Stimulated activated CD4-positive, alpha-beta T cell treated with anti-CD3 and anti-CD28 coated beads, Interleukin-12 subunit alpha, Interleukin-12 subunit beta, amount 100 ng/mL, for 4 hours (primary cell): ENCODE data around the gene HOXA2.

Experiments
- DNase-seq: peaks from one replicate; pipeline ENCODE4 v3.0.0-alpha.2; 2020

The HOXA2 gene

DNA sequence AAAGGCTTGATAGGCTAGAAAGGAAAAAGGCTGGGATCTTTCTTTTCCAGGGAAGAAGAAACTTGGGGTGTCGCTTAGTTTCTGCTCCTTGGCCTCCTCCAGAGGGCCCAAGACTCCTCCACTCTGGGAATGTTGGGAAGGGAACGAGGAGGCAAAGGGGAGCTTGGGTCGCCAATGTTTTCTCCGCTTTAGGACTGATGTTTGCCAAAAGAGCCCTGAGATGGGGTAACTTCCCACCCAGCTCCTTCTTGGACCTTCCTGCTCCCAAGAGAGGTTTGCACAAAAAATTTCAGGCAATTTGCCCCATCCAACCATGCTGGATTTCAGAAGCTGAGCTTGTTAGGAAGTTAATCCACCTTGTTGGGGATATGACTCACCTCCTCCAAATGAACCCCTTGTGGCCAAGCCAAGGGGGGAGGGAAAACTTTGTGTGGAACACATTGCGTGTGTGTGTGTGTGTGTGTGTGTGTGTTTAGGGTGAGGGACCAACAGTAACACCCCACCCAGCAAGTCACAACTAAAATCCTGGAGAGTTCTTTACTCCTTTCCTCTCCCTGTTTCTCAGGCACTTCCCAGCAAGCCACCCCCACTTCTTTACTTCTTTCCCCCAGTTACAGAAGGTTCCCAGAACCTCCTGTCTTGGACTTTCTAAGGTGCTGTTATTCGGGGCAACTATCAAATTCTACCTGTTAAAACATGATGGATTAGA lies 8.7 kb upstream of the HOXA2 start:
- no peak for DNase-seq

- DNase-seq: no peak
Observed at GRCh38 chr7:27110186-27111031, 7.9 kb upstream of the HOXA2 start.

DNA sequence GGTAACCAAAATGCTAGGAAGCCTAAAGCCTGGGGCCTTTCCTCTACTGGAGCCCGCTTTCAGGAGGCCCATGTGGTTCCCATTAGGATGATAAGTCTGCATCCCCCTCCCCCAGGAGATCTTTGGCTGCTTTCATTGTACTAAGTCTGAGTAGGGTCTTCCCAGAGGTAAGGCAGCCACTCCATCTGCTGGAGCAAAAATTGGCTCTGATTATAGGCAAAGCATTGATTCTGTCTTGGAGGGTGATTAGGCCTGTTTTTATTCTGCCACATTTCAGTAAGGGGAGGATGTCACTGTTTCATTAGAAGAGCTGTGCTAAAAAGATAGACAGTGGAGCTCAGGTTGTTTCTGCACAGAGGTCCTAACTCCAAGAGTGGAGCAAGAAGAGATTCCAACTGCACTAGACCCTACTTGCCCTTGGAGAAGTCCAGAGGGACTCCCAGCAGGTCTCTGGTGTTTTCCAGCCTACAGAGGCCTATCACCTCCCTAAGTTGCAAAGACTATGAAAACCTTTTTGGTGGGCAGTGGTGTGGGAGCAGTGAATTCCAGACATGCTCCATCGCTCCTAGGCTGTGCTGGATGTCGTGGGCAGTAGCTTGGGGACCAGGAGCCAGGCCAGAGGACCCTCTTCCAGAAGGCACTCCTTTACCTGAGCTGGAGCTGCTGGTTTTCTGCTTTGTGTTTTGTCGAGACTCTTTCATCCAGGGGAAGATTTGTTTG lies 7.1 kb upstream of the HOXA2 start:
- DNase-seq: no peak

- no peak for DNase-seq
Observed at GRCh38 chr7:27108390-27109127, 6.1 kb upstream of the HOXA2 start.

GRCh38 chr7:27107391-27108381 lies 5.2 kb upstream of the HOXA2 start:
- DNase-seq: no peak

DNA sequence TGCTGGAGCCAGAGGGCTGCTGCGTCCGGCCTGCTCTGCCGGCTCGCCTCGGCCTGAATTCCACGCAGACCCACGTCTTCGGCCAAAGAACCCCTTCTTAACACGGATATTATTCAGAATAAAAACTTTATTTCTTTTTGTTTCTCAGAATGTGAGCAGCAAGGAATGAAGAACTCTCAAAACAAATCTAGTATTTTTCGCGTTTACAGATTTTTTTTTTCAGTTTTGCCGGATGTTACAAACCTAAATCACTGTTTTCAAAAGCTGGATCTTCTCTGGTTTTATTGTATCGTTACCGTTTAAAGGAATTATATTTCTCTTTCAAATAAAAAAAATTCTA lies 4.4 kb upstream of the HOXA2 start:
- no peak for DNase-seq

DNA sequence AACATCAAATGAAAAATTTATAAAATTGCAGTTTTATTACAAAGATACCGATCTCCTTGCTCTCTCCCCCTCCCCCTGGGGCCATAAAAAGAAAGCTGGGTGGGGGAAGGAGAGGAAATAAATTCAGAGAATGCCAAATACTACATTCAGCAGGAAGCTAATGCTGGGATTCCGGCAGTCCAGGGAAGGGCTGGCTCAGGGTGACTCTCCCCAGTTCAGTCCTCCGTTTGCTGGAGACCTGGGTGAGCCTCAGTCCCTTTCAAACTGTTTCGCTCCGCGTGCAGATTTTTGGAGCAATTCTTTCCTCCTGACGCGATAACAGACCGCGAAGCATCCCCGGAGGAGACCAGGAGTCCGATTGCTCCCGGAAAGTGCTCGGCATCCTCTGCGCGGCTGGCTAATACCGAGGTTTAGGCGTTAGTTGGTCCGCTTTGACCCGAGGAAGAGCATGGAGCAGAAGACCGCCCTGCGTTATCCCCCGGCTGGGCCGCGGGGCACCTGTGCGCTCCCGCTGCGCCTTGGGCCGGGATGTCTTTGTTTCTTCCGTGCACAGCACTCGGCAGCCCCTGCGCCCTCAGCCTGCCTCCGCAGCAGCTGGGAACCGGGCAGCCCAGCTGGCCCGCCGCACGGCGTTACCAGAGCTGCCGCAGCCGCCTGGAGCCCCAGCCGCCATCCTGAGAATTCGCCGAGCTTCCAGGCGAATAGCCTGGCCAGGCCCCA lies 3.9 kb upstream of the HOXA2 start:
- DNase-seq: no peak

GRCh38 chr7:27105301-27106031 lies 3.0 kb upstream of the HOXA2 start:
- DNase-seq: no peak

GRCh38 chr7:27104341-27105058 lies 2.0 kb upstream of the HOXA2 start:
- DNase-seq: no peak

DNA sequence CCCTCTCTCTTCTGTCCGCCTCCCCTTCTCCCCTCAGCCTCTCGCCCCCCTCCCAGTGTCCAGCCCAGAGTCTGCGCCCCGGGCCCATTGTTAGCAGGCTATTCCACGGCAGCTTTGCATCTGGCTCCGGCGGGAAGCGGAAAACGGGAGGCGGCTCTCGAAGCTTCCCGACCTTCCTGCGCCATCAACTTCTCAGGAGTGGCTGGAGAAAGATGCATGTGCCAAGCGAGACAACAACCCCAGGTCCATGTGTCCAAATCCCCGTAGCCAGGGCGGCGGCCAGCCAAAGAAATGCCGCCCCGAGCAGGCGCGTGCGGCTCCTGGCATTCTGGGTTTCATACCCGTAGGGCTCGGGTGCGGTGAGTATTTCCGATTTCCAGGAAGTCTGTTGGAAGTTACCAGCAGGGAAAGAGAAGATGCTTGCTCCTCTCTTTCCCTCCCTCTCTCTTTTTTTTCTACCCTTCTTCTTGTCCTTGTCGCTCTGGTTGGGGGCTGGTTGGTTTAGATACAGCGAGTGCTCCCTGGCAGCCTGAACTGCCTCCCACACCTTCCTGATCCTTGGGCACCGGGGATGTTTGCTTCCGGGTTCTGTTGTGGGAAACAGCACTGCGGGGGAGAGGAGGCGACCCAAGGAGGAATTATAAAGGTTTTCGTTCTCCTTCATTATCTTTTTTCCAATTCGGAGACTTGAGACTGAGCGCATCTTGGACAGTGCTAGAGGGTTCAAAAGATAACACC lies 1.2 kb upstream of the HOXA2 start:
- DNase-seq: no peak

DNA sequence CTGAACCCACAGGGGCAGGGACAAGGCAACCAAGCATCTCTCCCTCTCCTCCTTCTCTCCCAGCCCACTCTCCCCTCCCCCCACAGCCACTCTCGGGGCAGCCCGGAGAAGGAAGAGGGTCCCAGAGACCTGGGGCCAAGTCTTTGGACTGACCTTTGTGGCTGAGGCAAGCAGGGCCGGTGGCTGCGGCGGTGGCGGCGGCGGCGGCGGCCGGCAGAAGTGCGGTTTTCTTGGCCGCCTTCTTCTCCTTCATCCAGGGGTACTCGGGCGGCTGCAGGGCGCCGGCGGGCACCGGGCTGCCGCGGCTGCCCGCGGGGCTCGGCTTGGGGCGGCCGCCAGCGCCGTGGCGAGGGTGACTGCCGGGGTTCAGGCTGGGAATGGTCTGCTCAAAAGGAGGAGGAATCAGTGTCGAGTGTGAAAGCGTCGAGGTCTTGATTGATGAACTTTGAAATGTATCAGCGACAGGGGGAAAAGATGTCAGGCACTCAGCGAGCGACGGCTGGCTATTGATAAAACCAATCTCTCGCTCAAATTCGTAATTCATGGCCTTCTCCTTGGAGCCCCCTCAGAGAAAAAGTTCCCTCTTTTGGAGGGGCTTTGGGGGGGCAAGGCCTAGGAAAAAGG lies 414 bp downstream of the HOXA2 start:
- no peak for DNase-seq

- no peak for DNase-seq
Observed at GRCh38 chr7:27101171-27101956, 1.1 kb downstream of the HOXA2 start.

DNA sequence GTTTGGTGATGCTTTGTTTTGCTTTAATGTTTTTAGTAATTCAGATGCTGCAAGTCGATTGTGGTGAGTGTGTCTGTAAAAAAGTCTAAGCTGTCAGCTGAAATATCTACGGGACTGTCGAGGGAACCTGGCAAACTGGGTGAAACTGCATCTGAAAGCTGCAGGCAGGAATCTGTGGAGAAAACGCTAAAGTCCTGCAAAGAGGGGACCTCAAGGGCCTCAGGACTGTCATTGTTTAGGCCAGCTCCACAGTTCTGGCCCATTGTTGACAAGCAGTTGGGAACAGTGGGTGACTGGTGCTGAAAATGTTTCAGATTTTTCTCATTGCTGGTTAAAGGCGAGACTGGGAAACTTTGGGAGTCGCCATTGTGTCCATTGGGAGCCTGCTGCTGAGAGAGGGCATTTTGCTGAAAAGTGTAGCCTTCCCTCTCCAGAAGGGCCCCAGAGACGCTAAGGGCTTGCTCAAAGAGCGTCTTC lies 1.8 kb downstream of the HOXA2 start:
- DNase-seq: no peak

DNA sequence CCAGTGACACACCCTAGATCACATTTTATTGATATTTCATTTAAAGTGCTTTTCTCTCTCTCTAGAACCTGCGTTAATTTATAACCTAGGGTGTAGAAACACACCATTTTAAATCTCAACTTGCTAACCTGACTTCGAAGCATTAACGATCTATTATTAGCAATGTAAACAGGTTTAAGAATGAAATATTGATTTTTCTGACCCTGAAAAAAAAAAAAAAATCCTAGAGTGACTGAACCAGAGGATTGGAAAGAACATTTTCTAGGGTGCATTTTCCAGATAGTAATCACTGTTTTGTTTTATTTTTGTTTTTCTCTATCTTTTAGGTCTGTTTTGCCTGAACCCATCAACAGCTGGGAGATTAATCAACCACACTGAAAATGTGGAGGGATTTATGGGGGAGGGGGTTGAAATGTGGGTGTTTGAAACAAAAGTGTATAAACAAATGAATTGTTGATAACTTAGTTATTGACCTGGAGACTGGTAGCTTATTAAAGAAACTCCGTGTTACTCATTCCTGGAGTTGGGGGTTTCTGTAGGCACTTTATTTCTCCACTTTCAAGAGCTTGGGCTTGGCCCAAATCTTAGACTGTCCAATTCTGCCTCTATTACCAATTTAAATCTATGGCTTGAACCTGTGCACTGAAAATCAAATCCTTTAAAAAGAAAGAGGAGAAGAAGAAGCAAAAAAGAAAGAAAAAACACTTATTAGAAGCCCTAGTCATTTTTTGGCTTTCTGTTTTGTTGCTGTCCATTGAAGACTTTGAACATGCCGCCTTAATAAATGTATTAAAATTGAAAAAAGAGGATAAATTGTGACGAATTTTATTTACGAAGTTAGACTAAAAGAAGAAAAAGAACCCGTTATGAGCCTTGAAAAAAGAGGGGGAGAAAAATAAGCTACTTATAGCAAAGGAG lies 2.8 kb downstream of the HOXA2 start:
- DNase-seq: no peak

DNA sequence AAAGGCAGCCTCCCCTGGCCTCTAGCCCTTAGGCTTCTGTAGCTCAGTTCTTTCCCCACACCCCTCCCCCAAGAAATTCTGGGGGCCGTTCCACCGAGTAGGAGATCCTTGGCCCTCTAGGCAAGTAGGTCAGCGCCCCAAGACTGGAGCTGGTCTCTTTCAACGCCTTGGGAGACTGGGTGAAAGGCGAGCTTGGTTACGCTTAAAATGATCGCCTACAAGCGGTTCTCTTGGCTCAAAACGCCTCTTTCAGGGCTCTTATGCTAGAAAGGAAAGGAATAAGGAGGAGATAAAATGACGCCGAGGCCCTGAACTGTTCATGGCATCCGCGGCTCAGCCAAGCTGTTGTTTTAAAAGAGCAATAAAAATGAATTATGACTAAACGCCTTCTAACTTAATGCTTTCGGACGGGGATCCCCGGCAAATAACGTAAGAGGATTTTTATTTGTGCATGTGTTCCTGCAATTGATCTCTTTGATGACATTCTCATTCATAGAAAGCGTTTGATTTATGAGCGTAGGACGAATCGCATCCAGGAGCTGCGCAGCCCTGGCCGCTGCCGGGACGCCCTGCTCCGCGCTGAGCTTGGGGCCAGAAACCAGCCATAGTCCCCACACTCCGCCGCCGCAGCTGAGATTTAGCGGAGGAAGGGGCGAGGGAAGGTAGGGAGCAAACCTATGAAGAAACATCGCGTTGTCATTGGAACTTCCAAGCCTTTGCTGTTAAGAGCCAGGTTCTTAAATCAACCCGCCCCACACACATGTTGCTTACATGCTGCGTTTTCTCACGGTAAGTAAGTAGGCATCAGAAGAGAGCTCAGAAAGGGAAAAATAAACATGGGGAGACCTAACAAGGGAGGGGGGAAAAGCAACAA lies 3.7 kb downstream of the HOXA2 start:
- DNase-seq: no peak
